Loucy (cell line): Measurements from ENCODE around the gene KIF13A.

ENCODE experiments used
- CTCF ChIP-seq: fragments of 200-600 bp; sonication (generic); conservative IDR thresholded peaks from 2 replicates; pipeline ENCODE4 v1.5.1; 2014; ENCODE audit warnings: mild to moderate bottlenecking, antibody characterized with exemption, low read length
- EZH2phosphoT487 ChIP-seq: fragments of 200-600 bp; IDR thresholded peaks from 2 replicates; pipeline ENCODE4 v1.6.1; 2018; ENCODE audit warnings: antibody characterized with exemption, mild to moderate bottlenecking, moderate library complexity, borderline replicate concordance

- TF ChIP-seq CTCF (no peak), EZH2phosphoT487 (no peak)
Observed at GRCh38 chr6:17866876-17867444, 120.5 kb downstream of the KIF13A start.
